GM12864 (cell line): Measurements from ENCODE around the gene CIAO2B.
"Not testable (repeated sequence)": the region's sequence is repeated elsewhere in the genome, so short reads cannot be mapped to it uniquely, and the experiment has no call there.

Experiments used
- DNase-seq: peaks from one replicate; pipeline ENCODE4 v3.0.0-alpha.2; 2011; ENCODE audit warnings: low read depth
- H3K4me3 ChIP-seq: 2 replicates; pipeline ENCODE4 v1.5.1; 2011; ENCODE audit warnings: mild to moderate bottlenecking, low read depth, low read length, control low read depth
- TF ChIP-seq, protein P1 (sequence below): IDR thresholded peaks from 2 replicates; pipeline ENCODE4 v1.5.1; 2011; ENCODE audit warnings: low read depth, mild to moderate bottlenecking, moderate library complexity, low read length, control low read depth, inconsistent platforms; ENCODE audit errors: missing control alignments

CIAO2B gene

GRCh38 chr16:66935314-66936011 is 1.3 kb upstream of the CIAO2B start, which contains the start of gene CES2:
Gene CES2 (plus strand): TSS chr16:66935516. CDS start chr16:66935636, 120 bp downstream.
- peak within 1 kb of the TSS; percentile 97 for H3K4me3 ChIP-seq
- TF ChIP-seq, protein P1, sequence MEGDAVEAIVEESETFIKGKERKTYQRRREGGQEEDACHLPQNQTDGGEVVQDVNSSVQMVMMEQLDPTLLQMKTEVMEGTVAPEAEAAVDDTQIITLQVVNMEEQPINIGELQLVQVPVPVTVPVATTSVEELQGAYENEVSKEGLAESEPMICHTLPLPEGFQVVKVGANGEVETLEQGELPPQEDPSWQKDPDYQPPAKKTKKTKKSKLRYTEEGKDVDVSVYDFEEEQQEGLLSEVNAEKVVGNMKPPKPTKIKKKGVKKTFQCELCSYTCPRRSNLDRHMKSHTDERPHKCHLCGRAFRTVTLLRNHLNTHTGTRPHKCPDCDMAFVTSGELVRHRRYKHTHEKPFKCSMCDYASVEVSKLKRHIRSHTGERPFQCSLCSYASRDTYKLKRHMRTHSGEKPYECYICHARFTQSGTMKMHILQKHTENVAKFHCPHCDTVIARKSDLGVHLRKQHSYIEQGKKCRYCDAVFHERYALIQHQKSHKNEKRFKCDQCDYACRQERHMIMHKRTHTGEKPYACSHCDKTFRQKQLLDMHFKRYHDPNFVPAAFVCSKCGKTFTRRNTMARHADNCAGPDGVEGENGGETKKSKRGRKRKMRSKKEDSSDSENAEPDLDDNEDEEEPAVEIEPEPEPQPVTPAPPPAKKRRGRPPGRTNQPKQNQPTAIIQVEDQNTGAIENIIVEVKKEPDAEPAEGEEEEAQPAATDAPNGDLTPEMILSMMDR, result no peak
- DNase-seq, result no peak

DNA sequence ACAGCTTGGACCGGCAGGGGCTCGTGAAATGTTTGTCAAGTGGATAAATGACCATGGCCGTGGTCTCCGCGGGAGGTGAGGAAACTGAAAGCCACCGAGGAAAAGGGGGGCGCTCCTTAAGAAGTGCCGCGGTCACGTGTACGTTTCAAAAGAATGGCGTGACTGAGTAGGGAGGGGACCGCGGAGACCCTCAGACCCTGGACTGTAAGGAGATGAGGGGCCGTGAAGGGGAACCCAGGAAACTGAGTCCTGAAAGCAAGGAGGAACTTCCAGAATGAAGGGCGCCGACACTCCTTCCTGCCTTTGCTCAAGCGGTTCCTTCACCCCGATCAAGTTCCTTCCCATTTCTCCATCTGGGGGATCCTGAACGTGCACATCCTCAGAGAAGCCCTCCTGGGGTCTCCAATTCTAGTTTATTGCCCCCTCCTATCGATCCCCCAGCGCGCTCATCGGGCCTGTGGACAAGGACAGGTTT is 674 bp upstream of the CIAO2B start:
- H3K4me3 ChIP-seq, result peak overlapping the region; percentile 97
- DNase-seq, result not testable (repeated sequence)

- TF ChIP-seq, protein P1, result no peak
- DNase-seq, result no peak
- peak overlapping the region; percentile 97 for H3K4me3 ChIP-seq
Observed at GRCh38 chr16:66933776-66934137, 445 bp downstream of the CIAO2B start.

DNA sequence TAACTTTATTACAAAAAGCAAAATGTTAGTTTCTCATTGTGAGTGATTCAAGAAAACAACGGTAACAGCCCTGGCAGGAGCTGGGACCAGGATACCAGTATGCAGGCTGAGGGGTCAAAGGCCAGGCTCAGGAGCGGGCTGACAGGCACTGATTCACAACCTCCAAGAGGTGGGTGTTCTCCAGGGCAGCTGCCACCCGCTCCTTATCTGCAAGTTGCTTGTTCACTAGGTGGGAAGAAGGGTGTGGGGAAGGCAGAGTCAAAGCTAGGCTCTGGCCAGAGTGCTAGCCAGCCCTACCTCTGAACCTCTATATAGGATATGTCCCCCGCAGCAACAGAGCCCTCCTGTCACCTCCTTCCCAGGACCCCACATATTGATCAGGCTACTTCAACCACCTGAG is 2.1 kb downstream of the CIAO2B start:
- TF ChIP-seq, protein P1, result no peak
- no peak for DNase-seq
- H3K4me3 ChIP-seq, result no peak overlapping the region

- DNase-seq, result no peak
- TF ChIP-seq, protein P1, result no peak
- H3K4me3 ChIP-seq, result no peak overlapping the region
Observed at GRCh38 chr16:66931665-66932064, 2.5 kb downstream of the CIAO2B start.

DNA sequence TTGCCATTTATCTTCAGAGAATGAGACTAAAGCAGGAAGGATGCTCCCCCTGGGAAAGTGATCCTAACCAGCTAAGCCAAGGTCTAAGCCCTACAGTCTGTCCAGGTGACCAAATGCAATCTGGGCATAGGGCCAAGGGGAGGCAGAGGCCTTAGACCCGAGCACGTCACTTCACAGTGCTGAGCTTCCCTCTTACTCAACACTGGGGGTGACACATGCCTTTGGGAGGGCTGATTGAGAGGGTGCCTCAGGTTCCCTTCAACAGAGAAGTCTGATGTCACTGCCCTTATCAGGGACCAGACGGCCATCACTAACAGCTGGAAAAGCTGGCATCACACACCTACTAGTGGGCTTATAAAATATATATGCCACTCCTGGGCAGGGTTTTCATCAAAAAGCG is 4.0 kb downstream of the CIAO2B start:
- DNase-seq, result no peak
- no peak overlapping the region for H3K4me3 ChIP-seq
- TF ChIP-seq, protein P1, result no peak

- no peak overlapping the region for H3K4me3 ChIP-seq
- no peak for DNase-seq
- TF ChIP-seq, protein P1, result peak; percentile 36
Observed at GRCh38 chr16:66928702-66929388, 5.4 kb downstream of the CIAO2B start.
